HG03521 (cell line): ENCODE data around the gene BMP8A.
"Not testable (repeated sequence)": the region's sequence is repeated elsewhere in the genome, so short reads cannot be mapped to it uniquely, and the experiment has no call there.

ENCODE experiments used
- ATAC-seq: cut with Tn5 transposase; IDR thresholded peaks from one replicate; pipeline ENCODE4 v1.9.1; 2021; ENCODE audit warnings: mild to moderate bottlenecking, moderate library complexity; ENCODE audit not compliant: unreplicated experiment

The BMP8A gene, protein sequence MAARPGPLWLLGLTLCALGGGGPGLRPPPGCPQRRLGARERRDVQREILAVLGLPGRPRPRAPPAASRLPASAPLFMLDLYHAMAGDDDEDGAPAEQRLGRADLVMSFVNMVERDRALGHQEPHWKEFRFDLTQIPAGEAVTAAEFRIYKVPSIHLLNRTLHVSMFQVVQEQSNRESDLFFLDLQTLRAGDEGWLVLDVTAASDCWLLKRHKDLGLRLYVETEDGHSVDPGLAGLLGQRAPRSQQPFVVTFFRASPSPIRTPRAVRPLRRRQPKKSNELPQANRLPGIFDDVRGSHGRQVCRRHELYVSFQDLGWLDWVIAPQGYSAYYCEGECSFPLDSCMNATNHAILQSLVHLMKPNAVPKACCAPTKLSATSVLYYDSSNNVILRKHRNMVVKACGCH

DNA sequence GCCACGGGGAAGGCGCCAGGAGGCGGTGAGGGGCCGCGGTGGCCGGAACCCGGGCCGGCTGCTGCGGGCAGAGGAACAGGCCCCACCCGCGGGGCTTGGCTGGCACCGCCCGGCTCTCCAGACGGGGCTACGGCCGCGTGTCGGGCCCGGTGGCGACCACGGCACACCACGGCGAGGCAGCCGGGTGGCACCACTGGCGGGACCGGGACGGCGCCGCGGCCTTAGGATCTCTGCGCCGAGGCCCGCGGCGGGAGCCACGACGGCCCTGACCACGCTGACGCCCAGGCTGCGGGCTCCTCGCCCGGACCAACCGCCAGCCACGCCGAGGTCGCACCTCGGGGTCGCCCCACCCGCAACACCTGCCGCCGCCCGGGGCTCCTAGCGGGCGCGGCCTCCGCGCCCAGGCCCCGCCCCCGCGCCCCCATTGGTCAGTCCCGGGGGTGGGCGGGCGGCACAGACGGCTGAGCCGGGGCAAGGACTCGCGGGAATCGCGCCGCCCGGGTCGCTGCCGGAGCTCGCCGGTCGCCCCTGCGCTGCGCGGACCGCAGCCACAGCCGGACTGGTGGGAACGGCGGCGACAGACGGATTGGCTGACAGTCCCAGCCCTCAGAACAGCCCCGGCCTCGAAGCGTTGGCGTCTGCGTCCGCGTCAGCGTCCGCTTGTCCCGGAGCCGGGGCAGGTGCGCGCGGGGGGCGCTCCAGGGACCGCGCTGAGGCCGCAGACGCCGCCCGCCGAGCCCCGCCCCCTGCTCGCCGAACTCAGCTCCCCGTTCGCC, at the start of gene BMP8A:
BMP8A (plus strand) TSS at position 491 of the 776 bp plus-strand sequence. CDS start 356 bp downstream, outside the sequence.
- ATAC-seq, result peak; percentile 74

DNA sequence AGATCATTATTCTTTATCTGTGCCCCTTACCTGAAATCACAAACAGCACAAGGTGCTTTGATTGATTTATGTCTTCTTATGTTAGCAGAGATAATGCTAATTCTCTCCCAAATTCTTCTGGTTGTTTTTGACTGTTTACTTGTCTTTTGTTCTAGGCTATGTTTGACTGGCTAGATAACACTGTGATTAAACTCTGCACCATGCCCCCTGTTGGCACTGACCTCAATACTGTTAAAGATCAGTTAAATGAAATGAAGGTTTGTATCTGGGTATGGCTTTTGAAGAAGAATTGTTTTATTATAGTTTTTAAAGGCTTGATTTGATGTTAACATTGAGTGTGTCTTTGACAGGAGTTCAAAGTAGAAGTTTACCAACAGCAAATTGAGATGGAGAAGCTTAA, 49.6 kb upstream of the BMP8A start:
- ATAC-seq, result no peak

DNA sequence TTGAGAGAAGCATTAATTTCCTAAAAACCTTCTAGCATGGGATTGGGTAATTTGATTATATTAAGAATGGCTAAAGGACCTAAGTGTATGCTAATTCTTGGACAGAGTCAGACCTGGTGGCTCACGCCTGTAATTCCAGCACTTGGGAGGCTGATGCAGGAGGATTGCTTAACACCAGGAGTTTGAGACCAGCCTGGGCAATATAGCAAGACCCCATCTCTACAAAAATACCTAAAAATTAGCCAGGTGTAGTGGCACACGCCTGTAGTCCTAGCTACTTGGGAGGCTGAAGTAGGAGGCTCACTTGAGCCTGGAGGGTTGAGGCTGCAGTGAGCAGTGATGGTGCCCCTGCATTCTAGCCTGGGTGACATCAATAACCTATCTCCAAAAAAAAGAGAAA, 45.9 kb upstream of the BMP8A start:
- no peak for ATAC-seq

DNA sequence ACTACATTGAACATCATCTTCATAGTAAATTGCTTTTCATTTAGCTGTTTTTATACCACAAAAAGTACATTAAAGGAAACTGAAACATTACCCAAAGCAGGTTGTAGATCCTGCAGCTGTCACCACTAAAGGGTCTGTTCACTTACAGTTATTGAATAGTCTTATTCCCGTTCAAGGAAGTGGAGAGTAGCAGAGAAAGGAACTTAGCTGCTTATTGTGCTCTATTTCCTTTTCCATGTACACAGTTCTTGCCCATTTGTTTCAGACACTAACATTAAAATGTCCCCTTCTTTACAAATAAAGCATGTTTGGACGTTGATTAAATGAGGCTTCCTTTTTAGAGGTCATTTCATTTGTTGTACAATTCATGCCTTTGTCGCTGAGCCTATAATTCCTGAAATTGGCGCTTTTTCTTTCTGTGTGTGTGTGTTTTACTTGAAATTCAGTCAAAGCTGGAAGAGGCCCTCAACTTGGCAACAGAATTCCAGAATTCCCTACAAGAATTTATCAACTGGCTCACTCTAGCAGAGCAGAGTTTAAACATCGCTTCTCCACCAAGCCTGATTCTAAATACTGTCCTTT, 44.4 kb upstream of the BMP8A start:
- ATAC-seq, result no peak

DNA sequence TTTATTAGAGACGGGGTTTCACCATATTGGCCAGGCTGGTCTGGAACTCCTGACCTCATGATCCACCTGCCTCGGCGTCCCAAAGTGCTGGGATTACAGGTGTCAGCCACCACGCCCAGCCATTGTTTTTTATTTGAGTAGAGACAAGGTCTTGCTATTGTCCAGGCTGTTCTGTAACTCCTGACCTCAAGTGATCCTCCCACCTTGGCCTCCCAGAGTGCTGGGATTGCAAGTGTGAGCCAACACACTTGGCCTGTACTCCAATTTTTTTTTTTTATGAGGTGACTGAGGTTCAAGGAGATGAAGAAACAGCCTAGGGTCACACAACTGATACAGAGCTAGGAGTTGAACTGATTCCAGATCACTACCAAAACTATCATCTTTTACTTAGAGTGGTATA, 41.4 kb upstream of the BMP8A start:
- ATAC-seq, result not testable (repeated sequence)

DNA sequence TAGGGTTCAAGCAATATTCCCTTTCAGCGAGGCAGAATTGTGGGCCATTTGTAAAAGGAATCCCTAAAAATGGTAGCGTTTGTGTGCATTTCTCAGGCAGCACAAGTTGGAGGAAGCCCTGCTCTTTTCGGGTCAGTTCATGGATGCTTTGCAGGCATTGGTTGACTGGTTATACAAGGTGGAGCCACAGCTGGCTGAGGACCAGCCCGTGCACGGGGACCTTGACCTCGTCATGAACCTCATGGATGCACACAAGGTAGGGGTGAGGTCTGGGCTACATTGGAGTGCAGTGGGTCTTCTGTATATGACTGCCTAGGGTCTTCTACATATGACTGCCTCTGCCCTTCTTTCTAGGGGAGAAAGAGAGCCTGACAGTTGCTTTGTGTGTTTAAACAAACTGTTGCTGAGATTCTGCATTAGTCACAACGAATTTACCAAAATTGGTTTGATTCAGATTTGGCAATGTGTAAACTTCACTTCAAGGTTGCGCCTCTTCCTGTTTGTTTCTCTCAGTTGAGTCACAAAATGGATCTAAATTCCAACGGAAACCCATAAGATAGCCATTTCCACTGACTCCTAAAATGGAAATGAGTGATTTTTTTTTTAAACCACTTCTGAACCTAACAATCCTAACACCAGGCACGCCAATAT, 40.4 kb upstream of the BMP8A start:
- ATAC-seq, result no peak

DNA sequence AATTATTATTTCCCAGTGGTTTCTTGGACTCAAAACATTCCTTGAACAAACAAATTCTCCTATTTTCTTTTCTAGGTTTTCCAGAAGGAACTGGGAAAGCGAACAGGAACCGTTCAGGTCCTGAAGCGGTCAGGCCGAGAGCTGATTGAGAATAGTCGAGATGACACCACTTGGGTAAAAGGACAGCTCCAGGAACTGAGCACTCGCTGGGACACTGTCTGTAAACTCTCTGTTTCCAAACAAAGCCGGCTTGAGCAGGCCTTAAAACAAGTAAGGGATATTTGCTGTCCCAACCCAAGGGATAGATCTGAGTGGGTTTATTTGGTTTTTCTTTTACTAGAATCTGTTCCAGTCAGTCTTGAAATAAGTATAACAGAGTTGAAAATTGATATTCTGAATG, 39.4 kb upstream of the BMP8A start:
- no peak for ATAC-seq

DNA sequence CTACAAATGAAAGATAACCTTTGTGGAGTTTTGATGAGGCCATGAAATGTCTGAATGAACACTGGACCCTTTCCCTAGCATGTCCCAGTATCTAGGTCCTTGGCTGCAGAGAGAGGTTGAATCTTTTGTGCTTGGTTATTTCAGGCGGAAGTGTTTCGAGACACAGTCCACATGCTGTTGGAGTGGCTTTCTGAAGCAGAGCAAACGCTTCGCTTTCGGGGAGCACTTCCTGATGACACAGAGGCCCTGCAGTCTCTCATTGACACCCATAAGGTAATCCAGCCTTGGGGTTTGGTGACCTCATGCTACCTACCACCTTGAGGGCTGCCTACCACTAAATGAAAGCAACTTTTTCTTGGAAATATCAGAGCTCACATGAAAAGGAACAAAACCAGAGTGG, 38.9 kb upstream of the BMP8A start:
- ATAC-seq, result no peak

DNA sequence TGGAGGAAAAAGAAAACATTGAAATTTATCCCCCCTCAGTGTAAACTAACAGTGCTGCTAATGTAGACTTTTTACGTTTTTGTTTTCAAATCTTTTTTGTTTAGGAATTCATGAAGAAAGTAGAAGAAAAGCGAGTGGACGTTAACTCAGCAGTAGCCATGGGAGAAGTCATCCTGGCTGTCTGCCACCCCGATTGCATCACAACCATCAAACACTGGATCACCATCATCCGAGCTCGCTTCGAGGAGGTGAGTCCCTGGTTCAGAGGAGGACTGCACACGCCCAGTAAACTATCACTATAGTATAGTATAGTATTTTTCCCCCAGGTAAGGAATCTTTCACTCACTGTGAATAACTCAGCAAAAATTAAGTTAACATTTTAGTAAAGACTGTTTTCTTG, 37.8 kb upstream of the BMP8A start:
- no peak for ATAC-seq

DNA sequence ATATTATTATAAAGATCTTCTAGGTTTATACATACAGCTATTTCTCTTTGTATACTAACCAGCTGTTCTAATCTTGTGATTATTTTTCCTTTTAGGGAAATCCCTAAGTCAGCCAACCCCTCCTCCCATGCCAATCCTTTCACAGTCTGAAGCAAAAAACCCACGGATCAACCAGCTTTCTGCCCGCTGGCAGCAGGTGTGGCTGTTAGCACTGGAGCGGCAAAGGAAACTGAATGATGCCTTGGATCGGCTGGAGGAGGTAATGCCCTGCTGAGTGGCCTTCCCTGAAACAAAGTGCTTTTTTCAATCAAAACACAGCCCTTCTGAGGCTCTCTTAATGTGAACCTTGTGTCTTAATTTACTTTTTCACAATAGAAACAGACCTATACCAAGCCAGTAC, 32.4 kb upstream of the BMP8A start:
- ATAC-seq, result no peak

DNA sequence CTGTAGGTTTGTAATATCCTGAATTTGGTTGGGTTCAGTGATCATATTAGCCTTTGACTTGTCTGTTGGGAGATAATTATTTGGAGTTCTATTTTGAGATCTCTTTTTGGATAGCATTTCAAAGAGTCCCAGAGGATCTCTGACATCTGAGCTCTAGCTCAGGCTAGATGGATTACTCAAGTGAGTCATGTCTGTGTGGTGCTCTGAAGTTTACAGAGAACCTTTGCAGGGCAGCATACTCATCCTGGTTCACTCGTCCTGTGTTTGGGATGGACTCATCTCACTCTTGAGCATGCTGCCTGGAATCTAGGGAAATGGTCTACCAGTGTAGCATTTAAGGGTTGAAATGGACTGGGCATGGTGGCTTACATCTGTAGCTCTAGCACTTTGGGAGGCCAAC, 29.4 kb upstream of the BMP8A start:
- ATAC-seq, result no peak

DNA sequence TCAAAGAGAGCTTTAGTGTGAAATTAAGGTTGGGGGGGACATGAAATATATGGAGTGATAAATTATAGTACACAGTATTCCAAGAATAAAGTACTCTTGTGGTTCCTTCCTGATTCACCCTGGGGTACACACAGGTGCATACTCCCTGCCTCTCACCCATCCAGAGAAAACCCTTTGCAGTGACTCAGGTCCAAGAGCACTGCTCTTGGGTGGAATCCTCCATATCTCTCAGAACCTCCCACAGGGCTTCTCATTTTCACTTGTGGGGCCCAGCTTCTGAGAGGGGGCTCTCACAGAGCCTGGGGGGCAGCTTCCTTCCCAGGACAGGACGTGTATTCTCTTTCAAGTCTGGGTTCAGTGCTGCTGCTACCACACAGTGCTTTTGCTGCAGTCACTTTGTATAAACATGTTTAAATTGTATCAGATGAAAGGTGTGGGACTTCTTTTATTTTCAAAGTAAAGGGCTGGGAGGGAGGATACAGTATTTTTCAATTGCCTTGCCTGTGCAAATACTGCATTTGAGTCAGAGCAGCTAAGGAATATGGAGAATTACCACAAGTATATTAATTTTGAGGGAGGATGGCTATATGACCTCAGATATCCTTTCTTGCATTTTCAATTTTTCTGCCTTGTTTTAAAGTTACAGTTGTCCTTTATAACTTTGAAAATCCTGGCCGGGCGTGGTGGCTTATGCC, 24.9 kb upstream of the BMP8A start:
- no peak for ATAC-seq

DNA sequence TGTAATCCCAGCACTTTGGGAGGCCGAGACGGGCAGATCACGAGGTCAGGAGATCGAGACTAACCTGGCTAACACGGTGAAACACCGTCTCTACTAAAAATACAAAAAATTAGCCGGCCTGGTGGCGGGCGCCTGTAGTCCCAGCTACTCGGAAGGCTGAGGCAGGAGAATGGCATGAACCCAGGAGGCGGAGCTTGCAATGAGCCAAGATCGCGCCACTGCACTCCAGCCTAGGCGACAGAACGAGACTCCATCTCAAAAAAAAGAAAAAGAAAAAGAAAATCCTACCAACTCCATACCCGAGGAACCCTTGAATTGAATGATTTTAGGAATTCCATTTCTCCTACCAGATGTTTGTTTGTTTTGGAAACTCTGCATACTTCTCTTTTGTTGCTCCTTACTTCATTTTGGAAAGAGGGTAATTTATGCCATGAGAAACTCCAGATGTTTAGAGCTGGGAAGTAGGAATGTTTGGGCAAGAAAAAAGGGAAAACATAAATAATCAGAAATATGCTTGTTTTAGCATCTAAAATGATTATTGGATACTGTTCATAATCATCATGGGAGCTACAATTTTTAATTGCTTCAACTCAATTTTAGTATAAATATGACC, 24.2 kb upstream of the BMP8A start:
- not testable (repeated sequence) for ATAC-seq

DNA sequence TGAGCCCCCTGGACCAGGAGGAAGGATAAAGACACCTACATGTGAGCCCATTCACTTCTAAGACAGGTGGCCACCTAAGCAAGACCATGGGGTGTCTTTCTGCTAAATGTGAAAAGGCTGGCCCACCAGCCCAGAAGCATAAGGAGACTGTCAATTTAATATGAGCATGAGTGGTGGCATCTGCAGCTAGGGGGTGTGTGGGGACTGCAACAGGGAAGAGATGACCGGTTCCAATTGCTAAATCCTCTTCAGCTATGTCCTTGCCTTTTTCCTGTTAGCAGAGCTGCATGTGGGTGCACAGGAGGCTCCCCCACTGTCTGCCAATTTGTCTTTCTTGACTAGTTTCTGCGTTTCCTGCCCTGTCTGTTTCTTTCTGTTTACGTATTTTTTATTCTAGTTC, 22.3 kb upstream of the BMP8A start:
- ATAC-seq, result no peak

DNA sequence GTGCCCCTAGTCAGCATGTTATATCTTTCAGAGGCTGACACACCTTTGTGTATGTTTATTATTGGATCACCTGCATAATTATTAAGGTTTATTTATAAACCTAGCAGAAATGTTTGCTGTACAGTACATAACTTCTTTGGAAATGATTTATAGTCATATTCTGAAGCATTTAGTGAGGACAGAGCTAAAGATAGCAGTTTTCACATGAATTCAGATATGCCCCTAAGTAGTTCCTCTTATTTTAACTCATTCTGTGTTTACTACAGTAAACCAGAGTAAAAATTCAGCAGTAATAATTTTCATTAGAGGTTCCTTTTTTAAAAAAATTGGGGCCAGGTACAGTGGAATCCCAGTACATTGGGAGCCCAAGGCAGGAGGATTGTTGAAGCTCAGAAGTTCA, 21.4 kb upstream of the BMP8A start:
- ATAC-seq, result no peak

DNA sequence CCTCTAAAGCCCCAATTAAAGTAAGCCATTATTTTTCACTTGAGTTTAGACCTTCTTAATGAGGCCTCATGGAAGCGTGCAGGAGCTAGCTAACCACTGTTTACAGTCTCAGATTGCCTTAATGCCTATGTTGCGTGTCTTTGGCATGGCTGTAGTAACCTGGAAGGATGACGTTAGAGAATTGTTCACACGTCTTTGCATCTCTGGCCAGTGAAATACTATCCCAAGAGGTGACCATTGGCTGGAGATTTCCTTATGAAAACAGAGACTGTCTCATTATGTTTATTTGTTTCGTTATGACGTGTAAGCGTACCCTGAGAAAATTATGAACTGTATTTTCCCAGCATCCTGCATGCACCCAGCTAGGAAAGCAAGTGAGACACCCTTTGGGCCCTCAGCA, 18.6 kb upstream of the BMP8A start:
- no peak for ATAC-seq

DNA sequence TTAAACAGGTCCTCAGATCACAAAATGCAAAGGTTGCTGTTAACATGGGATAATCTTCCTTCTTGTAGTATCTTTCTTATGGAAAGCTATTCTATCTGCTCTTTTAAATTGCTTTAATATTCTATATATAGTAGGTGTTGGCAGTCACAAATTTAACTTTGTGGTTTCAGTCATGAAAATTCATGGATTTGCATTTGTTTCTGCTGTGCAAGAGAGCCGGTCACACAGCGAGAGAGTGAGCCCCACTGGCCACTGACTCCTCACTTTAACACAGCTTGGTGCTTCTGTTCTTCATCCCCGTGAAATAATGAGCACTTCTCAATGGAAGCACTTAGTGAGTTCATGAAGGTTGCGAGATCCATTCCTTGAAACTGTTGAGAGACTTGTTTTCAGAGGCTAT, 18.1 kb upstream of the BMP8A start:
- ATAC-seq, result no peak

DNA sequence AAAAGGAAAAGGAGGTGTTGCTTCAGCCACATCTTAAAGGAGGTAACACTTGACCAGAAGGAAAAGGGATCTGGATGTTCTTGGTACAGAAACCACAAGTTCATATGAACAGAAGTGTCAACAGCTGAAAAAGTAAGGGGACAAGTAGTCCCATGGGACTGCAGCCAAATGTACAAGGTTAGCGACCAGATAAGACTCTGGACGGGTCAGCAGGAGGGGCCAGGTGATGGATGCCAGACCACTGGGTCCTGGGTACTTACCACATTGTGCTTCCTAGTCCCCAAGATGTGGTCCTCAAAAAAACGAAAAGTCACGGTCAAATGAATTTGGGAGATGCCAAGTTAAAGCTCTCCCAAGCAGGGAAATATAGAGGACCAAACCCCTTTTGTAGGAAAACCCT, 16.6 kb upstream of the BMP8A start:
- no peak for ATAC-seq

DNA sequence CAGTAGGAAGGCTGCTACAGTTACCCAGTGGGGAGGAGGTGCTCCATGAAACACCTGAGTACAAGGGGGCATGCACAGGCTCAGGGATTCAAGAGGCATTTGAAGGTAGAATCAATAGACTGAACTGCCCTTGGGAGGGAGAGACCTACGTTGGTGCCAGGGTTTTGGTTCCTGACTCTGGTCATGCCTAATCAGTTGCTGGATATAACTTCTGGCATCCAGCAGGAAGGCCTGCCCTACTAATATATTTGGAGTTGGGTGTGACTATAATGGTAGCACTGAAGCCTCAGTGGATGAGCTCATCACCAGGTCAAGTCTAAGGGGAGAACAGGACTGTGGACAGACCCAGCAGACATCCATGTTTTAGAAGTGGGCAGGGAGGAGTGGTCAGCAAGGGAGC, 15.9 kb upstream of the BMP8A start:
- not testable (repeated sequence) for ATAC-seq

DNA sequence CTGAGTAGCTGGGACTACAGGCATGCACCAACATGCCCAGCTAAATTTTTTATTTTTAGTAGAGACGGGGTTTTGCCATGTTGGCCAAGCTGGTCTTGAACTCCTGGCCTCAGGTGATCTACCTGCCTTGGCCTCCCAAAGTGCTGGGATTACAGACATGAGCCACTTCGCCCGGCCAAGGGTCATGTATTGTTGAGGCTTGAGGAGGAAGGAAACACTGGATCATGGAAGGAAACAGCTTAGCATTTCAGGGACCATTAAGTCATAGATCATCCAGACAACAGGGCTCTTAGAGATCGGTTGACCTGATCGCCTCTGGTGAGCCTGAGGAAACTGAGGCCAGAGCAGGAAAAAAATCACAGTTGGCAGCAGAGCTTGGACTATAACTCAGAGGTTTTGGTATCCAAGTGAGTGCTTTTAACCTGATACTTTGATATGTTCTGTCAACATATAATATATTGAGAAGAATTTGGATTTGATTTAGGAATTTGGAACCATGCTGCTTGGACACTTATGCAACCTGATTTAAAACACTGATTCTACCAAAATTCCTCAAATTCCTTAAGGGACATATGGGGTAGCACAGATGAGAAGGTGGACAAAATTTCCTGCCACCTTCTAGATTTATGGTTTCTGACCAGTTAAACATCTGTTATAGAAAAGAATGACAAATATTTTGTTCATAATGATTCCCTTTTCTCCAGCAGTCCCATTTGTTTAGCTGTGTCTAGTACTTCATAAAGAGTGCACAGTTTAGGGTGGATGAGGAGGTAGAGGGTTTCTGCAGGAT, 13.1 kb upstream of the BMP8A start:
- ATAC-seq, result no peak
